Measurements from ENCODE around the gene PSPH.
"Not testable (repeated sequence)": the region's sequence is repeated elsewhere in the genome, so short reads cannot be mapped to it uniquely, and the experiment has no call there.

PSPH gene

DNA sequence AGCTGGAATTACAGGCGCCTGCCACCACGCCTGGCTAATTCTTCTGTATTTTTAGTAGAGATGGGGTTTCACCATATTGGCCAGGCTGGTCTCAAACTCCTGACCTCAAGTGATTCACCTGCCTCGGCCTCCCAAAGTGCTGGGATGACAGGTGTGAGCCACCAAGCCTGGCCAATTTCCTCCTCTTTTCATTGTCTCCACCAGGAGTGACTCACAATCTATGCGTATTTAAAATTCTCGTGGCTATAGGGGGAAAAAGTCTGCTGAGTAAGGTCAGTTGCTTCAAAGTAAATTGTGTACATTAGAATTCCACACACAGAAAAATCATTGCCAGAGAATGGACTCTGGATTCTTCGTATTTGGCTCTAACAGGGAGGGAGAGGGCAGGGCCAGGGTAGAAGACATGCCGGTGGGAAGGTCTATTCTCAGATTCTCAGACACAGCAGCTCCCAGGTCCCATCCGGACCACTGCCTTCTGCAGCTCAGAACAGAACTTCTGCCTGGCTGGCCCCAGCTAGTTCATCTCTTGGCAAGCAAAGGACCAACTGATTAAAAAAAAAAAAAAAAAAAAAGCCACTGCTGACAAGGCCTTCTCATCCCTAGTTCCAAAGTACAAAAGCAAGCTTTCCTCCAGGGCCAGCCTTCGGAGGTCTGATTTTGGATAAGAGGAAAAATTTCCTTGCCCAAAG lies 22.2 kb downstream of the PSPH start:
- no peak for TF ChIP-seq CTCF (conservative IDR thresholded peaks at IDR 0.05; ENCODE audit: low read depth, low read length)

DNA sequence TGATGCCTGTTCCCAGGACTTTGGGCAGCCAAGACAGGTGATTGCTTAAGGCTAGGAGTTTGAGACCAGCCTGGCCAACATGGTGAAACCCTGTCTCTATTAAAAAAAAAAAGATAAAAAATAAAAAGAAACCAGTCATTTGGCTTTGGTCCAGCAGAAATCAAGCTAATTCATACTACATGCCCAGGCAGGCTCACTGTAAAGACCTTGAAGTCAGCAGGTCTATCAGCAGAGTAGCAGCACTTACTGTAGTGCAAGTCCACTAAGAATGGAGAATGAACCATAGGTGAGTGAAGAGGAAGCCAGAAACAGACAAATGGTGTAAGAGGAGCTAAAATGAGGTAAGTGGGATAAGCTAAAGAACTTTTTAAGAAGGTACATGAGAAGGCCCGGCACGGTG lies 24.7 kb downstream of the PSPH start:
- H4K20me1 ChIP-seq (ENCODE audit: insufficient read depth): no peaks in the 10 kb centered on the region
- no peaks in the 10 kb centered on the region for H3K4me1 ChIP-seq (ENCODE audit: low read depth, poor library complexity, severe bottlenecking)
- no peak overlapping the region for H3K27ac ChIP-seq
- H3K4me3 ChIP-seq (IDR thresholded peaks at IDR 0.05; ENCODE audit: insufficient read depth, low read depth, low read length): no peak overlapping the region
- no peak overlapping the region for H2AFZ ChIP-seq (ENCODE audit: low read depth)
- peaks cover 8% of the 10 kb centered on the region for H3K79me2 ChIP-seq (ENCODE audit: insufficient read depth, low read depth)
- peaks cover 3% of the 10 kb centered on the region; the same call in 1 of the 2 replicates for H3K36me3 ChIP-seq (ENCODE audit: insufficient read depth)
- H3K9ac ChIP-seq: no peak overlapping the region
- no peaks in the 10 kb centered on the region for H3K27me3 ChIP-seq (ENCODE audit: insufficient read depth, low read depth)
- no peak overlapping the region for H3K4me2 ChIP-seq
- no peak for TF ChIP-seq CTCF (conservative IDR thresholded peaks at IDR 0.05; ENCODE audit: low read depth, low read length)

More for the DNA sequence above, 22.2 kb downstream of the PSPH start:
- Histone ChIP-seq H3K36me3 (ENCODE audit: insufficient read depth) (peaks cover 3% of the 10 kb centered on the region; the same call in 1 of the 2 replicates), H3K4me2 (no peak overlapping the region), H4K20me1 (ENCODE audit: insufficient read depth) (no peaks in the 10 kb centered on the region), H3K27me3 (ENCODE audit: insufficient read depth, low read depth) (no peaks in the 10 kb centered on the region), H3K79me2 (ENCODE audit: insufficient read depth, low read depth) (peaks cover 24% of the 10 kb centered on the region), H3K27ac (no peak overlapping the region), H2AFZ (ENCODE audit: low read depth) (no peak overlapping the region), H3K9ac (no peak overlapping the region), H3K4me3 (IDR thresholded peaks at IDR 0.05; ENCODE audit: insufficient read depth, low read depth, low read length) (no peak overlapping the region), H3K4me1 (ENCODE audit: low read depth, poor library complexity, severe bottlenecking) (peaks cover 10% of the 10 kb centered on the region)

GRCh38 chr7:56023500-56023899 lies 27.7 kb downstream of the PSPH start:
- H3K4me3 ChIP-seq (IDR thresholded peaks at IDR 0.05; ENCODE audit: insufficient read depth, low read depth, low read length): no peak overlapping the region
- peaks cover 3% of the 10 kb centered on the region; the same call in 1 of the 2 replicates for H3K36me3 ChIP-seq (ENCODE audit: insufficient read depth)
- no peak overlapping the region for H2AFZ ChIP-seq (ENCODE audit: low read depth)
- no peak for TF ChIP-seq CTCF (conservative IDR thresholded peaks at IDR 0.05; ENCODE audit: low read depth, low read length)
- no peak overlapping the region for H3K27ac ChIP-seq
- H3K4me1 ChIP-seq (ENCODE audit: low read depth, poor library complexity, severe bottlenecking): no peaks in the 10 kb centered on the region
- H3K79me2 ChIP-seq (ENCODE audit: insufficient read depth, low read depth): no peaks in the 10 kb centered on the region; the same call in 1 of the 2 replicates
- H3K27me3 ChIP-seq (ENCODE audit: insufficient read depth, low read depth): no peaks in the 10 kb centered on the region
- H3K9ac ChIP-seq: no peak overlapping the region
- no peaks in the 10 kb centered on the region for H4K20me1 ChIP-seq (ENCODE audit: insufficient read depth)
- no peak overlapping the region for H3K4me2 ChIP-seq

DNA sequence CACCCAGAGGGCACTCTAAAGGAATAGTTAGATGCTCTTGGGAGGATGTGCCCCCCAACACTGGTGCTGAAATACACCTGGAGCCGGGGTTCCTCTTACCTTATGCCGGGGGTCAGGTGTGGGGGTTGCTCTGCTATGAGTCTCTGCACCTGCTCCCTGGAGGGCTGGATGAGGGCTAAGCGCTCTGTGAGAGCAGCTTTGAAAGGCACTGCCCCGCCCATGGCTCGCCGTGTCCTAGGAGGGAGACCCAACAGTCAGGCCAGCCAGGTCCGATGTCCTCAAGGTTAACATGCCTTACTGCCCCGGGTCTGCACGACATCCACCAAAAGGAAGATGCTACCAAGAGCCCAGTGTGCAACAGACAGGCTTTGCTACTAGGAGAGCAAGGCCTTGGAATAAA lies 31.7 kb downstream of the PSPH start:
- H3K36me3 ChIP-seq (ENCODE audit: insufficient read depth): peaks cover 3% of the 10 kb centered on the region; the same call in 1 of the 2 replicates
- no peaks in the 10 kb centered on the region for H4K20me1 ChIP-seq (ENCODE audit: insufficient read depth)
- no peaks in the 10 kb centered on the region for H3K4me1 ChIP-seq (ENCODE audit: low read depth, poor library complexity, severe bottlenecking)
- H3K4me2 ChIP-seq: no peak overlapping the region
- no peak overlapping the region for H3K9ac ChIP-seq
- no peak overlapping the region for H3K4me3 ChIP-seq (IDR thresholded peaks at IDR 0.05; ENCODE audit: insufficient read depth, low read depth, low read length)
- no peak overlapping the region for H3K27ac ChIP-seq
- H2AFZ ChIP-seq (ENCODE audit: low read depth): no peak overlapping the region
- no peaks in the 10 kb centered on the region for H3K79me2 ChIP-seq (ENCODE audit: insufficient read depth, low read depth)
- TF ChIP-seq CTCF (conservative IDR thresholded peaks at IDR 0.05; ENCODE audit: low read depth, low read length): no peak
- no peaks in the 10 kb centered on the region for H3K27me3 ChIP-seq (ENCODE audit: insufficient read depth, low read depth)

DNA sequence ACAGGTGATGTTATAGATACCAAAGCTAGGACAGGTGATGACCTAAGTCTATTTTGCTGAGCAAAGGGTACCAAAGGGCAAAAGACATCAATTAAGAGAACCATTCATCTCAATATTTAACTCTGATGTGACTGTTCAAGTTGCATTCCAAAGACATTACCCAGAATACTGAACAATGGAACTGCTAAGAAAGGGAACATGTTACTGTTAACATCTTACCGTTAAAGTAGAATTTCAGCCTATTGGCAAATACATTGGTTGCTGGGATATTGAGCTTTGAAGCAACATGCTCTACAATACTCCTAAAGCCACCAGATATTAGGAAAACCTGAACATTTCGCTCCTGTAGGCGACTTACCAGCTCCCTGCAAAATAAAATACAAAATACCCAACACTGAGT lies 34.2 kb downstream of the PSPH start:
- H3K4me2 ChIP-seq; H3K27me3 ChIP-seq (ENCODE audit: insufficient read depth, low read depth); H3K36me3 ChIP-seq (ENCODE audit: insufficient read depth); H4K20me1 ChIP-seq (ENCODE audit: insufficient read depth); H3K4me3 ChIP-seq (IDR thresholded peaks at IDR 0.05; ENCODE audit: insufficient read depth, low read depth, low read length); H2AFZ ChIP-seq (ENCODE audit: low read depth); H3K9ac ChIP-seq; H3K79me2 ChIP-seq (ENCODE audit: insufficient read depth, low read depth); H3K27ac ChIP-seq; H3K4me1 ChIP-seq (ENCODE audit: low read depth, poor library complexity, severe bottlenecking): not testable (repeated sequence)
